Left renal pelvis (tissue), 4 donors: ENCODE results near the gene MPPE1. TPM values are rescaled to one million over a fixed set of nuclear protein-coding genes. Genes with fewer than 3 reads are reported as not detected.
"Not testable (repeated sequence)": the region's sequence is repeated elsewhere in the genome, so short reads cannot be mapped to it uniquely, and the experiment has no call there.

Experiments
- DNase-seq, 4 donors: peaks; one replicate each; pipeline ENCODE4 v3.0.0-alpha.2; 2013; ENCODE audit warnings: low read depth in 4 of 4, low spot score in 3 of 4
- polyA plus RNA-seq, 4 donors: library from polyadenylated mRNA; unstranded; fragments of 120-200 nt; gene quantifications; one replicate each; pipeline ENCODE4 v1.2.1, GENCODE V29; 2013; ENCODE audit not compliant: insufficient read length in 4 of 4

MPPE1 gene
- polyA plus RNA-seq, 4 donors = 32.9 to 52.3 (median 42.5) TPM

GRCh38 chr18:11927497-11927896 lies 19.4 kb upstream of the MPPE1 start:
- no peak for DNase-seq

GRCh38 chr18:11925800-11926481 lies 17.8 kb upstream of the MPPE1 start:
- no peak for DNase-seq

GRCh38 chr18:11923450-11923849 lies 15.3 kb upstream of the MPPE1 start:
- DNase-seq = no peak

GRCh38 chr18:11919522-11919921 lies 11.4 kb upstream of the MPPE1 start:
- not testable (repeated sequence) for DNase-seq

GRCh38 chr18:11916880-11917279 lies 8.8 kb upstream of the MPPE1 start:
- DNase-seq = not testable (repeated sequence)

GRCh38 chr18:11909591-11910026 lies 1.5 kb upstream of the MPPE1 start:
- no peak for DNase-seq

- no peak for DNase-seq
Observed at GRCh38 chr18:11909061-11909455, 941 bp upstream of the MPPE1 start.

GRCh38 chr18:11906926-11907874 lies 917 bp downstream of the MPPE1 start:
- DNase-seq = no peak

- no peak for DNase-seq
Observed at GRCh38 chr18:11906176-11906575, 1.9 kb downstream of the MPPE1 start.

- no peak for DNase-seq
Observed at GRCh38 chr18:11905613-11906012, 2.5 kb downstream of the MPPE1 start.

GRCh38 chr18:11902522-11903292 lies 5.4 kb downstream of the MPPE1 start:
- no peak for DNase-seq

- no peak for DNase-seq
Observed at GRCh38 chr18:11901826-11902438, 6.2 kb downstream of the MPPE1 start.

GRCh38 chr18:11899063-11899462 lies 9.1 kb downstream of the MPPE1 start:
- DNase-seq = no peak

- no peak for DNase-seq
Observed at GRCh38 chr18:11897781-11898180, 10.3 kb downstream of the MPPE1 start.

GRCh38 chr18:11892438-11892837 lies 15.7 kb downstream of the MPPE1 start:
- not testable (repeated sequence) for DNase-seq

- DNase-seq = no peak
Observed at GRCh38 chr18:11891737-11892136, 16.4 kb downstream of the MPPE1 start.

GRCh38 chr18:11889284-11889683 lies 18.8 kb downstream of the MPPE1 start:
- DNase-seq = no peak

GRCh38 chr18:11888726-11889125 lies 19.4 kb downstream of the MPPE1 start:
- no peak for DNase-seq

GRCh38 chr18:11887328-11888128 lies 20.6 kb downstream of the MPPE1 start:
- DNase-seq = no peak
